Tibial nerve (tissue), 3 donors: ENCODE measurements around the gene NAB2.

Experiments used
- EP300 ChIP-seq, 2 donors: sonication (generic); formaldehyde crosslinking; IDR thresholded peaks; one replicate each; pipeline ENCODE4 v1.6.1; 2017; ENCODE audit warnings: antibody characterized with exemption in 2 of 2, mild to moderate bottlenecking in 1 of 2
- POLR2A ChIP-seq, 2 donors: fragments of 450-650 bp; IDR thresholded peaks; one replicate each; pipeline ENCODE4 v1.6.1; 2017; ENCODE audit warnings: antibody characterized with exemption in 2 of 2, mild to moderate bottlenecking in 2 of 2, moderate library complexity in 2 of 2

DNA sequence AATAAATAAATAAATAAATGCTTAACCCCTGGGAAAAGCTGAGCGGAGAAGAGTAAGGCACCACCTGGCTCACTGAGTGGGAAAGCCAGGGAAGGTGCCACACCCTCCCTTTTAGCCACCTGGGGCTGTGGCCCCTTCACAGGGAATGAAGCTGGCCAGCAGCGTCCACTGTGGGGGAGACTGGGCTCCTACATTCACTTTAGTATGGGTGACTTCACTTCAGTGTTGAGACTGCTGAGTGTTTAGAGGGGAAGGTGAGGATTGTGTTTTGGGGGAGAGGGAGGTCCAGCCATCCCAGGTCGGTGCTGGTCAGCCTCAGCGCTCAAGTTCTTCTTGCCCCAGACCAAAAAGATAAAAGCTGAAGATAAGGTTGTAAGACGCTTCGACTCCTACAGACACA, 1.6 kb downstream of the NAB2 start:
- TF ChIP-seq POLR2A (IDR thresholded peaks at IDR 0.05), result no peak
- TF ChIP-seq EP300 (IDR thresholded peaks at IDR 0.05), result no peak
